HG02981 (cell line): ENCODE data around the gene EXOC7.

Experiments used
- ATAC-seq: cut with Tn5 transposase; IDR thresholded peaks from one replicate; pipeline ENCODE4 v1.9.1; 2021; ENCODE audit warnings: mild to moderate bottlenecking, moderate library complexity; ENCODE audit not compliant: unreplicated experiment

Gene EXOC7

GRCh38 chr17:76138896-76139752 lies 35.5 kb upstream of the EXOC7 start:
- ATAC-seq = no peak

DNA sequence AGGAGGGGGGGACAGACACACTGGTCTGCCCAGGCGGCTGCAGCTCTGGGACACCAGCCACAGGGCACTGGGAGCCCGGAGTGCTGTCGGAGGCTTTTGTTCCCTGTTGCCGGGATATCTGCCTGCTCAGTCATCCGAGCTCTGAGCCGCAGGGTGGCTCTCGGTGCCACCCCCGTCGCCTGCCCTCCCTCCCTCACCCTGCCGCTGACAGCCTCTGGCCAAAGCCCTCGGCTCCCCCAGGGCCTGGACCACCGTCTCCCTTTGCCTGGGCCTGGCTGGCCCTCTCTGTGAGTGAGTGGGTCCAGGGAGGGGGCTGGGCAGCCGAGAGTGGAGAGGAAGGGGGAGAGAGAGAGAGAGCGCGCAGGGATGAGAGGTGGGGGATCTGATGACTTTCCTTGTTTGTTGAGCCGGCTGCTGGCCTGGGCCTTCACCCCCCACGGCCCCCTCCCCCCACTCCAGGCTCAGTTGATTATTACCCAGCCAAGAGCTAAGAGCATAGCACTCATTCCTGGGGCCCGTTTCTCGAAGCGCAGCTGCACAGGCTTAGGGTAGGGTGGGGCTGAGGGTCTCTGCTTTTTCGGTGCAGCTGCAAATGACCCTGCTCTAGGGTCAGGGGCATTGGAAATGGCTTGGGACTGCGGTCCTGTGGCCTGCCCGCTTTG lies 34.8 kb upstream of the EXOC7 start:
- ATAC-seq = no peak

DNA sequence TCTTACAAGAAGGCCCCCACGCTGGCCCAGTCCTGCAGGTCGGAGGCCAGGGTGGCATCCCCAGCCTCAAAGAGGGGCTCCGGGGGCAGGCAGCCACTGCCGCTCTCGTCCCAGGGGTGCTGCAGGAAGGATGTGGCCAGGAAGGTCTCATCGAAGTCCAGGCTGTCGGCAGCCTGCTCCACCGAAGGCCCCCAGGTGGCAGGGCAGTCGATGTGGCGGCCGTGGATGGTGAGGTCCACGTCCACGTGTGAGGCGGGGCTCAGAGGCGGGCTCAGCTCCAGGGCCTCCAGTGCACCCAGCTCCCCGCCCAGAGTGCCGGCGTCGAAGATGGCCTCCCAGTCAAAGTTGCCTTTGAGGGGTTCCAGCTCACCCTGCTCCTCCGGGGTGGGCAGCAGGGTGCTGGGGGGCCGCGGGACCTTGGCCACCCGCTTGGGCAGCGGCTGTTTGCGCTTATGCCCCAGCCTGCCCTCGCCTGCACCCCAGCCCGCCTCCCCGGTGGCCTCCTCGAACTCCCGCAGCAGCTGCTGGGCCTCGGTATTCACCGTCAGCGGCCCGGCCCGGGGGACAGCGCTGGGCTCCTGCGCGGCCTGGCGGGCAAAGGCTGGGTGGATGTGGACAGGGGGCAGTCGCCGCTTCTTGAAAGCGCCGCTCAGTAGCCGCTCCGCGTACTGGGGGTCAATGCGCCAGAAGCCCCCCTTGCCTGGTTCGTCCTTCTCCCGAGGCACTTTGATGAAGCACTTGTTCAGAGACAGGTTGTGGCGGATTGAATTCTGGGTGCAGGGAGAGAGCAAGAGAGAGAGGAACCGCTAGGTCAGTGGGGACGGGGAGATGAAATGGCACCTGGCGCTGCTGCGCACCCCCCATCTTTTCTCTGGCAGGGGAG lies 34.0 kb upstream of the EXOC7 start:
- ATAC-seq = no peak

DNA sequence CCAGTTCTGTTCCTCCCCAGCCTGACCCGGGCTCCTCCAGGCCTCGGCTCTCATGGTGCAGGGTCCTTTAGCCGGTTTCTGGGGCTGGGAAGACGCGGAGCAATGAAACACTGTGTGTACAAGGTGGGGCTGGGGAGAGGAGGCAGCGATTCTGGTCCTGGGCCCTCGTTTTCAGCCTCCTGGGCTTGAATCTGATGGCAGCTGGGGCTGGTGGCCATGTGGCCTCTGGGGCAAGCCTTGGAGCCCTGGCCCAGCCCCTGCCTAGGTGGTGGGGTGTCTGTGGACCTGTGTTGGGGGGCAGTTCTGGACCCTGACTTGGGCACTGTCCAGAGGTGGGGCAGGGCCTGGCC lies 33.4 kb upstream of the EXOC7 start:
- no peak for ATAC-seq

DNA sequence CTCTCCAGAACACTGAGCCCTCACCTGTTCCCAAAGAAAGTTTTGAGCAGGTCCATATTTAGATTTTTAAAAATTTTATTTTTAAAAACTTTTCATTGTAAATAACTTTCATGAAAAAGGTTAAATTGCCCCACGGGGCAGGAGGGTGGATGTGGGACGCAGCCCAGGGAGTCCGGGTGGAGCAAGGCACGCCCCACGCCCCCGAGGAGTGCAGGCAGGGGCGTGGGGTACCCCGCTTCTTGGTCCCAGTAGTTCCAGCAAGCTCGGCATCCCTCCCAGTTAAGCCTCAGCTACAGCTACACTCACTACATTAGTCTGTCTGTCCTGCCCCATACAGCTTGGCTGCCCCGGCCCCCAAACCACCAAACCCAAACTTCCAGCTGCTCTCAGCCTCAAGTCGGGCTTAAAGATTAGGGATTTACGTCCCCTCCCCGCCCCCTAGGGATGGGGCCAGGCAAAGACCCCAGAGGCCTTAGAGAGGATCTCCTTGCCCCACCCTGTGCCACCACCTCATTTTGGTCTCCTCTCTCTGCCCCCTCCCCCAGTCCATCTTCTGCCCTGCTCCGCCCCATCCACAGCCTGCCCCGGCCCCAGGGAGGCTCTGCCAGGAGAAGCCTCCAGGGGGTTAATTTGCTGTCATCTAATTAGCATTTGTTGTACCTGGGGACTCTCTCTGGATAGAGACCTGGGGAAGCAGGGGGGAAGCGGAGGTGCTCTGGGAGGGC lies 32.9 kb upstream of the EXOC7 start:
- no peak for ATAC-seq

- ATAC-seq = no peak
Measured at GRCh38 chr17:76135810-76136188, 32.2 kb upstream of the EXOC7 start.

- ATAC-seq = no peak
Measured at GRCh38 chr17:76134911-76135809, 31.6 kb upstream of the EXOC7 start.

- no peak for ATAC-seq
Measured at GRCh38 chr17:76132574-76133338, 29.2 kb upstream of the EXOC7 start.

GRCh38 chr17:76131692-76132573 lies 28.3 kb upstream of the EXOC7 start:
- no peak for ATAC-seq

GRCh38 chr17:76131051-76131691 lies 27.6 kb upstream of the EXOC7 start:
- no peak for ATAC-seq

DNA sequence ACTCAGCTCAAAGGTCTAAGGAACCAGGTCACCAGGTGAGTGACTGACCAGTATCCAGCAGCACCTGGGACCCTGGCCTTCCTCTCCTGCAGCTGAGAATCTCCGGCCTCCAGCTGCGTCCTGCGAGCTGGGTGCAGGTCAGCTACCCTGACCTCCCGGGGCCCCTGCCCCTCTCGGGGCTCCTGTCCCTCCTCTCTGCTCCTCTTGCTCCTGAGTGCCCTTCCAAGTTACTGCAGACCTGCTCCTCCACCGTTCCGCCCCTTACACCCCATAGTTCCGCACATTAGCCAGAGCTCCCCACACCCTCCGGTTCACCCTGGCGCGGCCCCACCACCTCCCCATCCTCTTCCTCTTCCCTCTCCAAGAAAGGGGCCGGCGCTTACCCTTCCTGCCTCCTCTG lies 26.9 kb upstream of the EXOC7 start:
- no peak for ATAC-seq

DNA sequence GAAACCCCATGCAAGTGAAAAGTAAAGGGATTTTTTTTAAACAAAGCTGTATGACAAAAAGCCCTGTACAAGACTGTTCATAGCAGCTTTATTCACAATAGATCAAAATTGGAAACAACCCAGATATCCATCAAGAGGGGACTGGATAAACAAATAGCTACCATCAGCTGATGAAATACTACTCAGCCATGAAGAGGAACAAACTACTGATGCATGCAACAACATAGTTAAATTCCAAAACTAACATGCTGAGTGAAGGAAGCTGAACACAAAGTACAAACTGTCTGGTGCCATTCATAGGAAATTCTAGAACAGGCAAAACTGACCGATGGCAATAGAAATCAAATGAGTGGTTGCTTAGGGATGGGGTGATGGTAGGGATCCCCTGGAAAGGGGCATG lies 22.3 kb upstream of the EXOC7 start:
- no peak for ATAC-seq

- ATAC-seq = no peak
Measured at GRCh38 chr17:76125391-76125675, 21.7 kb upstream of the EXOC7 start.

DNA sequence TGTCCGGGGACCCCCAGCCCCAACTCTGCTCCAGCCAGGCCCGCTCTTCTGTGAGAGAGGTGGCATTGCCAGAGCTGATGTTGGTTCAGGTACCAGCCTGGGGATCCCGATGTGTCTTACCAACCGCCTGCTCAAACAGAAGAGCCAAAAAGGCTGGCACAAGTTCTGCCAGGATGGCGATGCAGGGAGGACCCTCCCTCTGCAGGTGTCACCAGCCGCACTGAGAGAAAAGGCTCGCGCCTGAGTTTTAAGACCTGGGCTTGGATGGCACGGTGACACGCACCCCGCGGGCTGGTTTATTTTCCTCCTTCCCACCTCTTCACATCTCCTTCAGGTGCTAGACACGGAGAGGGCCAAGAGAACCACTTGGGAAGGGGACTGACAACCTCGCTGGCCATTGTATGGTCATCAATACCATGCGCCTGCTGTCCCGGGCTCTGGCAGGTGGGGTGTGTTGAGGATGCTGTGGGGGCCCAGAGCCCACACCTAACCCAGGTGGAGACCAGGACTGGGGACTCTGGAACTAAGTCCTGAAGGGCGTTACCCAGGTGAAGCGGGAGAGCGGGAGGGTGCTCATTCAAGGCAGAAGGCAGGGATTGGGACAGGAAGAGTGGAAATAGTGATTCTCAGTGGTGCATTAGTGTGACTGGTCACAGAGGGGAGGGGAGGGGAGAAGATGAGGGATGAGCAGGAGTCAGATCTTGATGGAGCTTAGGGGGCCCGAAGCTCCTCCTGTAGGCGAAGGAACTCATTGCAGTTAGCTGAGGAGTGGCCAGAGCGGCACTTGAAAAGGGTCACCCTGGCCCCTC lies 21.2 kb upstream of the EXOC7 start:
- ATAC-seq = no peak

- ATAC-seq = no peak
Measured at GRCh38 chr17:76123749-76124581, 20.4 kb upstream of the EXOC7 start.

DNA sequence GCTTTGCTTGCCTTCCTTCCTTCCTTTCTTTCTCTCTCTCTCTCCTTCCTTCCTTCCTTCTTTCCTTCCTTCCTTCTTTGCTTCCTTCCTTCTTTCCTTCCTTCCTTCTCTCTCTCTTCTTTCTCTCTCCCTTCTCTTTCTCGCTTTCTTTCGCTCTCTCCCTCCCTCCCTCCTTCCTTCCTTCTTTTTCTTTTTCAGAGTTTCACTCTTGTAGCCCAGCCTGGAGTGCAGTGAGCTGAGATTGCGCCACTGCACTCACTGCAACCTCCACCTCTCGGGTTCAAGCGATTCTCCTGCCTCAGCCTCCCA lies 19.6 kb upstream of the EXOC7 start:
- no peak for ATAC-seq
